HEK293 (cell line): ENCODE data around the gene HTT-AS.

ENCODE experiments used
- CTCF ChIA-PET: fragments of 350-600 bp; formaldehyde crosslinking; extraction: SDS; loops from one replicate; lab custom pipeline; 2021; ENCODE audit warnings: antibody characterized with exemption; lab: Yijun Ruan, JAX
- POLR2A ChIA-PET: fragments of 300-600 bp; formaldehyde crosslinking; extraction: SDS; loops from one replicate; lab custom pipeline; 2020; ENCODE audit warnings: antibody characterized with exemption, inconsistent platforms; lab: Yijun Ruan, JAX
- H3K27ac ChIP-seq: fragments of 200-500 bp; sonication (Bioruptor generic); 2 replicates; pipeline ENCODE4 v1.5.1; 2014; ENCODE audit warnings: low read depth, low read length, control low read depth, inconsistent platforms; ENCODE audit errors: extremely low read depth
- H3K36me3 ChIP-seq, 2 experiments: fragments of 200-500 bp in 1 of 2; sonication (Bioruptor generic) in 1 of 2; 1 replicate in 1 of 2; 2 replicates in 1 of 2; pipeline ENCODE4 v1.5.1; 2014 to 2017; ENCODE audit warnings: inconsistent platforms in 2 of 2, low read length in 2 of 2; ENCODE audit not compliant: control insufficient read depth in 2 of 2, insufficient read depth in 1 of 2
- H3K4me1 ChIP-seq: fragments of 200-500 bp; sonication (Bioruptor generic); 2 replicates; pipeline ENCODE4 v1.5.1; 2014; ENCODE audit warnings: mild to moderate bottlenecking, low read length, inconsistent platforms; ENCODE audit not compliant: control insufficient read depth, insufficient read depth
- H3K4me3 ChIP-seq: 2 replicates; pipeline ENCODE4 v1.5.1; 2011; ENCODE audit warnings: low read depth, mild to moderate bottlenecking, control low read depth, low read length, moderate library complexity
- H3K9me3 ChIP-seq: fragments of 200-500 bp; sonication (Bioruptor generic); 2 replicates; pipeline ENCODE4 v1.5.1; 2014; ENCODE audit warnings: low read depth, low read length, inconsistent platforms; ENCODE audit not compliant: control insufficient read depth, insufficient read depth
- MZF1 ChIP-seq: fragments of 450-650 bp; formaldehyde crosslinking; IDR thresholded peaks from 2 replicates; pipeline ENCODE4 v1.5.1; 2017; ENCODE audit warnings: missing biosample characterization, missing genetic modification characterization, borderline replicate concordance
- SP2 ChIP-seq: fragments of 450-650 bp; formaldehyde crosslinking; IDR thresholded peaks from 2 replicates; pipeline ENCODE4 v1.5.1; 2016; ENCODE audit warnings: missing biosample characterization, missing genetic modification characterization
- ZBTB48 ChIP-seq: fragments of 450-650 bp; formaldehyde crosslinking; IDR thresholded peaks from 2 replicates; pipeline ENCODE4 v1.5.1; 2016; ENCODE audit warnings: missing biosample characterization, missing genetic modification characterization
- ZFP37 ChIP-seq: fragments of 450-650 bp; formaldehyde crosslinking; IDR thresholded peaks from 2 replicates; pipeline ENCODE4 v1.5.1; 2016; ENCODE audit warnings: missing biosample characterization, missing genetic modification characterization
- ZNF184 ChIP-seq: fragments of 450-650 bp; IDR thresholded peaks from 2 replicates; pipeline ENCODE4 v1.5.1; 2018; ENCODE audit warnings: missing biosample characterization, mild to moderate bottlenecking, missing genetic modification characterization
- ZNF202 ChIP-seq: fragments of 450-650 bp; formaldehyde crosslinking; IDR thresholded peaks from 2 replicates; pipeline ENCODE4 v1.5.1; 2016; ENCODE audit warnings: missing biosample characterization, missing genetic modification characterization, borderline replicate concordance
- ZNF211 ChIP-seq: fragments of 450-650 bp; formaldehyde crosslinking; IDR thresholded peaks from 2 replicates; pipeline ENCODE4 v1.5.1; 2016; ENCODE audit warnings: low read depth, missing biosample characterization, missing genetic modification characterization
- ZNF214 ChIP-seq: fragments of 450-650 bp; formaldehyde crosslinking; IDR thresholded peaks from 2 replicates; pipeline ENCODE4 v1.5.1; 2017; ENCODE audit warnings: missing biosample characterization, mild to moderate bottlenecking, missing genetic modification characterization, borderline replicate concordance
- ZNF221 ChIP-seq: fragments of 450-650 bp; formaldehyde crosslinking; IDR thresholded peaks from 2 replicates; pipeline ENCODE4 v1.5.1; 2017; ENCODE audit warnings: missing biosample characterization, missing genetic modification characterization, borderline replicate concordance
- ZNF274 ChIP-seq, 2 experiments: fragments of 200-500 bp in 1 of 2; fragments of 450-650 bp in 1 of 2; sonication (Bioruptor generic) in 1 of 2; formaldehyde crosslinking in 1 of 2; IDR thresholded peaks; 2 replicates each; pipeline versions ENCODE4 v1.5.1 to v1.6.1; 2014 to 2016; ENCODE audit warnings: borderline replicate concordance in 1 of 2, inconsistent platforms in 1 of 2, low read length in 1 of 2, missing biosample characterization in 1 of 2, missing genetic modification characterization in 1 of 2
- ZNF324 ChIP-seq: fragments of 450-650 bp; formaldehyde crosslinking; IDR thresholded peaks from 2 replicates; pipeline ENCODE4 v1.5.1; 2016; ENCODE audit warnings: missing biosample characterization, missing genetic modification characterization
- ZNF341 ChIP-seq: fragments of 450-650 bp; formaldehyde crosslinking; IDR thresholded peaks from 2 replicates; pipeline ENCODE4; 2016; ENCODE audit warnings: low read depth, missing biosample characterization, missing genetic modification characterization
- ZNF37A ChIP-seq: fragments of 450-650 bp; IDR thresholded peaks from 2 replicates; pipeline ENCODE4 v1.5.1; 2018; ENCODE audit warnings: missing biosample characterization, missing genetic modification characterization
- ZNF521 ChIP-seq: fragments of 450-650 bp; formaldehyde crosslinking; IDR thresholded peaks from 2 replicates; pipeline ENCODE4 v1.5.1; 2017; ENCODE audit warnings: missing biosample characterization, mild to moderate bottlenecking, missing genetic modification characterization
- ZNF670 ChIP-seq: fragments of 450-650 bp; formaldehyde crosslinking; IDR thresholded peaks from 2 replicates; pipeline ENCODE4 v1.5.1; 2016; ENCODE audit warnings: missing biosample characterization, missing genetic modification characterization, low read depth
- ZSCAN16 ChIP-seq: fragments of 450-650 bp; formaldehyde crosslinking; IDR thresholded peaks from 2 replicates; pipeline ENCODE4 v1.5.1; 2016; ENCODE audit warnings: missing biosample characterization, missing genetic modification characterization
- TF ChIP-seq, protein P1 (sequence below): fragments of 450-650 bp; formaldehyde crosslinking; IDR thresholded peaks from 2 replicates; pipeline ENCODE4 v1.5.1; 2016; ENCODE audit warnings: missing biosample characterization, missing genetic modification characterization

The HTT-AS gene

DNA sequence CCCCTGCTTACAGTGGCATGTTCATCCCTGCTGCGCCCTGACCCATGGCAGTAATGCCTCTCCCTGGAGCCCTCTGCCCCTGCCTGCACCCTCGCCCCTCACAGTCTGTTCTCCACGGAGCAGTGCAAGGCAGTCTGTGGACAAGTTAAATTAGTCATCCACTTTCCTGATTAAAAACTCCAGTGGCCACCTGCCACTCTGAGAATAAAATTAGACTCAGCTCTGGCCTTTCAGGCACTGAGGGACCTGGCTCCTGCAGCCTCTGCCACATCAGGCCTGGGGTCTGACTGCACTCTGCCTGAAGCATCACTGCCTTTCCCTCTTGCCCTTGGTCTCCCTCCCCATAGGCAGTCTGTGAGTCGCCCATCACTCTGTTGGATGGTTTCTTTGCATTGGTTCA lies 57.4 kb downstream of the HTT-AS start (continued):
- no peak for TF ChIP-seq ZNF37A
- no peak for TF ChIP-seq ZNF324 (tag by site-specific recombination)
- no peak for TF ChIP-seq ZSCAN16 (tag by site-specific recombination)
- no peak for TF ChIP-seq ZNF184 (tag by site-specific recombination)
- TF ChIP-seq ZNF211 (tag by site-specific recombination): no peak
- TF ChIP-seq ZNF214: no peak
- TF ChIP-seq ZNF202 (tag by site-specific recombination): no peak
- no peak for TF ChIP-seq ZFP37 (tag by site-specific recombination)
- no peak for TF ChIP-seq ZNF670 (tag by site-specific recombination)
- TF ChIP-seq SP2 (tag by site-specific recombination): no peak
- TF ChIP-seq, protein P1, sequence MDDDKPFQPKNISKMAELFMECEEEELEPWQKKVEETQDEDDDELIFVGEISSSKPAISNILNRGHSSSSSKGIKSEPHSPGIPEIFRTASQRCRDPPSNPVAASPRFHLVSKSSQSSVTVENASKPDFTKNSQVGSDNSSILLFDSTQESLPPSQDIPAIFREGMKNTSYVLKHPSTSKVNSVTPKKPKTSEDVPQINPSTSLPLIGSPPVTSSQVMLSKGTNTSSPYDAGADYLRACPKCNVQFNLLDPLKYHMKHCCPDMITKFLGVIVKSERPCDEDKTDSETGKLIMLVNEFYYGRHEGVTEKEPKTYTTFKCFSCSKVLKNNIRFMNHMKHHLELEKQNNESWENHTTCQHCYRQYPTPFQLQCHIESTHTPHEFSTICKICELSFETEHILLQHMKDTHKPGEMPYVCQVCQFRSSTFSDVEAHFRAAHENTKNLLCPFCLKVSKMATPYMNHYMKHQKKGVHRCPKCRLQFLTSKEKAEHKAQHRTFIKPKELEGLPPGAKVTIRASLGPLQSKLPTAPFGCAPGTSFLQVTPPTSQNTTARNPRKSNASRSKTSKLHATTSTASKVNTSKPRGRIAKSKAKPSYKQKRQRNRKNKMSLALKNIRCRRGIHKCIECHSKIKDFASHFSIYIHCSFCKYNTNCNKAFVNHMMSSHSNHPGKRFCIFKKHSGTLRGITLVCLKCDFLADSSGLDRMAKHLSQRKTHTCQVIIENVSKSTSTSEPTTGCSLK (tag by site-specific recombination): no peak
- TF ChIP-seq ZNF521: no peak
- no peak for TF ChIP-seq ZBTB48 (tag by site-specific recombination)
- TF ChIP-seq ZNF274 (IDR thresholded peaks at IDR 0.05; ENCODE audit: low read length): no peak
- TF ChIP-seq ZNF274 (tag by site-specific recombination; IDR thresholded peaks at IDR 0.05; ENCODE audit: borderline replicate concordance): no peak
- TF ChIP-seq MZF1 (tag by site-specific recombination): no peak
- no peak for TF ChIP-seq ZNF221 (tag by site-specific recombination)

DNA sequence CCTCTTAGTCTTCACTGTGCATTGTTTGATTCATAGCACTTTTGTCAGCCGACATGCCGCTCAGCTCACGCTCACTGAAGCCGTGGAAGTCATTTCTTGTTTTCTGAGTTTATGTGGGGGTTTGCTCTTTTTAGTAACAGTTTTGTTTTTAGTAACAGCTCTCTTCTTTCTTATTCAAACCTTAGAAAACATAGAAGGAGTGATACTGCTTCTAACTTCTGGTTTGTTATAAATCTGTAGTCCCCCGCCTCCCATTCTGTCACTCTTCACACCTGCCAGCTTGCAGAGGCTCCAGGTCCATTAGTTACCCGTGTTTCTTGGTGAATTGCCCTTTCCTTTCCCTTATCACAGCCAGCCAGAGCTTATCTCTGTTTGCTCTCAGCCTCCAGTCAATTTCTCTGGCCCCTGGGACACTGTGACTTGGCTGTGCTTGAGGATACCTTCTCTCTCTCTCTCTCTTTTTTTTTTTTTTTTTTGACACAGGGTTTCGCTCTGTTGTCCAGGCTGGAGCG lies 60.4 kb downstream of the HTT-AS start:
- Histone ChIP-seq H3K4me1 (no peaks in the 10 kb centered on the region), H3K9me3 (no peaks in the 10 kb centered on the region), H3K36me3 (no peaks in the 10 kb centered on the region), H3K27ac (no peak overlapping the region), H3K4me3 (no peak overlapping the region)
- no peak for TF ChIP-seq ZNF341
- POLR2A ChIA-PET: no interaction called here
- CTCF ChIA-PET: interaction anchor here (1.6 kb wide), 1 partner anchor 59 kb away, joined by 4 read pairs; no protein-coding TSS in a partner anchor
